Activated CD4-positive, alpha-beta T cell treated with anti-CD3 and anti-CD28 coated beads, Interleukin-2, amount 10 ng/mL, durations not matched to agents 24 days and 14 days (primary cell): Measurements from ENCODE around the gene FAR1. TPM values are rescaled to one million over a fixed set of nuclear protein-coding genes. Genes with fewer than 3 reads are reported as not detected.

Experiments used
- DNase-seq: peaks from one replicate; pipeline ENCODE4 v3.0.0; 2022
- H3K27ac Mint-ChIP-seq: one replicate; pipeline ENCODE4 v1.8.0; 2022; ENCODE audit warnings: mild to moderate bottlenecking, mixed read lengths
- H3K27me3 Mint-ChIP-seq: one replicate; pipeline ENCODE4 v1.8.0; 2022; ENCODE audit warnings: mixed read lengths
- H3K36me3 Mint-ChIP-seq: one replicate; pipeline ENCODE4 v1.8.0; 2022; ENCODE audit warnings: low read depth, mild to moderate bottlenecking, mixed read lengths
- H3K4me1 Mint-ChIP-seq: one replicate; pipeline ENCODE4 v1.8.0; 2021; ENCODE audit warnings: mixed read lengths
- H3K4me3 Mint-ChIP-seq: one replicate; pipeline ENCODE4 v1.8.0; 2022; ENCODE audit warnings: mild to moderate bottlenecking, moderate library complexity, mixed read lengths
- H3K9me3 Mint-ChIP-seq: one replicate; pipeline ENCODE4 v1.8.0; 2021; ENCODE audit warnings: mixed read lengths
- intact Hi-C: fragments of 100-400 bp; cut with micrococcal nuclease; formaldehyde crosslinking; loops from one replicate; pipeline ENCODE4 v1.15.1; 2023
- total RNA-seq: library from RNA; stranded (reverse); gene quantifications from 2 replicates; pipeline ENCODE4 v1.2.3, GENCODE V29; 2022

The FAR1 gene
- total RNA-seq, 1 donor from 2014 or later = 58.2 TPM

DNA sequence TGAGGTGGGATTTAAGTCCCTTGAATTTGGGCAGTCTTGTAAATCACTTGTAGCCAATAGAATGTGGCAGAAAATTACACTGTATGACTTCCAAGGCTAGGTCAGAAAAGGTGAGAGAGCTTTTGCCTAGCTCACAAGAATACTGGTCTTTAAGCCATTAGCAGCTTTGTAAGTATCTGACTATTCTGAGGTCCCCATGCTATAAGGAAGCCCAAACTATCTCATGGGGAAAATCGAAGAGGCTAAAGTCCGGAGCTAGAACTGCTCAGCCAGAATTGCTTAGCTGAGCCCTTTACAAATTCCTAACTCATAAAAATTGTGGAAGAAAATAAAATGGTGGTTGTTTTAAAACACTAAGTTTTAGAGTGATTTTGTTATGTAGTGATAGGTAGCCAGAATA is 13.0 kb downstream of the FAR1 start:
- no peak for DNase-seq
- peaks cover 12% of the 10 kb centered on the region for H3K4me1 Mint-ChIP-seq
- no peaks in the 10 kb centered on the region for H3K9me3 Mint-ChIP-seq
- H3K27me3 Mint-ChIP-seq = no peaks in the 10 kb centered on the region
- H3K4me3 Mint-ChIP-seq = no peak overlapping the region
- H3K27ac Mint-ChIP-seq = no peak overlapping the region
- H3K36me3 Mint-ChIP-seq = peaks cover 17% of the 10 kb centered on the region
- intact Hi-C loops = no loop called here

DNA sequence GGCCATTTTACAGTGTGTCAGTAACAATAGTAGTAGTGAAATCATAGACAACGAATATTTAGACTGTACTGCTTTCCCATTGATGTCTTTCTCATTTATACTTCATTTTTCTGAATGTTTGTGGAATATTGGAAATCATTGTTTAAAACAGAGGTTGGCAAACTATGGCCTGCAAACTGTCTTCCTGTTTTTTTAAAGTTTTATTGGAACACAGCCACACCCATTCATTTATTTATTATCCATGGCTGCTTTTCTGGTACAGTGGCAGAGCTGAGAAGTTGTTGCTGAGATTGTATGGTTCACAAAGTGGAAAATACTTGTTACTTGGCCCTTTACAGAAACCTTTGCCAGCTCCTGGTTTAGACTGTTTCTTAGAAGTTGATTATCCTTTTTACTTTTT is 13.7 kb downstream of the FAR1 start:
- no peak overlapping the region for H3K4me3 Mint-ChIP-seq
- H3K27me3 Mint-ChIP-seq = no peaks in the 10 kb centered on the region
- H3K27ac Mint-ChIP-seq = no peak overlapping the region
- no peak for DNase-seq
- H3K9me3 Mint-ChIP-seq = no peaks in the 10 kb centered on the region
- intact Hi-C loops = no loop called here
- H3K4me1 Mint-ChIP-seq = peaks cover 12% of the 10 kb centered on the region
- H3K36me3 Mint-ChIP-seq = peaks cover 17% of the 10 kb centered on the region

DNA sequence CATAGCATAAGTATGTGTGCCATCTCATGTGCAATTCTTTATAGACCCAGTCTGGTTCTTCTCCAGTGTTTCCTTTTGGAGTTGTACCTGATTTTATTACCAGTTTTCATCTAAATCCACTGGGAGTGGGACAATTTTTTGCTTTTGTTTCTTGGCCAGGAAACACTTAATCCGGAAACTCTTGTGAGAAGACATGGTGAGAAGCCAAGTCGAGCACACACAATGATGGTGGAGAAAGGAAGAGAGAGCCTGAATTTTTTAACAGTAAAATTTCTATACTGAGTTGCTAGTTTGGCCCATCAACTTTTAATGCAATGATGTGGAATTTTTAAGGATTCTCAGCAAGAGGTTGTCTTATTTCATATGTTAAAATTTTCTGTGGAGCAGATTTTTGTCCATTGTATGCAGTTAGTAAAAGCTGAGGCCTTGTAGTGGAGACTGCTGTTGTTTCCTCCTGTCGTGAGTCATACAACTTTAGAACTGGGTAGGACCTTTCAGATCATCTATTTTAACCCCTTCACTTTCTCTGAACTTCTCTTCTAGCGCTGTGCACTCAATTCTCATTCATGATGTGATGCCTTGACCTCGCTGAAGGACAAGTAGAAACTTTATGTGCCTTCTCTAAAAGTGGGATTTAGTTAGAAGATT is 17.1 kb downstream of the FAR1 start:
- DNase-seq = no peak
- Mint-ChIP-seq H3K4me1 (peaks cover 5% of the 10 kb centered on the region), H3K27me3 (no peaks in the 10 kb centered on the region), H3K4me3 (no peak overlapping the region), H3K36me3 (peaks cover 23% of the 10 kb centered on the region), H3K9me3 (peaks cover 8% of the 10 kb centered on the region), H3K27ac (no peak overlapping the region)
- intact Hi-C loops = no loop called here

DNA sequence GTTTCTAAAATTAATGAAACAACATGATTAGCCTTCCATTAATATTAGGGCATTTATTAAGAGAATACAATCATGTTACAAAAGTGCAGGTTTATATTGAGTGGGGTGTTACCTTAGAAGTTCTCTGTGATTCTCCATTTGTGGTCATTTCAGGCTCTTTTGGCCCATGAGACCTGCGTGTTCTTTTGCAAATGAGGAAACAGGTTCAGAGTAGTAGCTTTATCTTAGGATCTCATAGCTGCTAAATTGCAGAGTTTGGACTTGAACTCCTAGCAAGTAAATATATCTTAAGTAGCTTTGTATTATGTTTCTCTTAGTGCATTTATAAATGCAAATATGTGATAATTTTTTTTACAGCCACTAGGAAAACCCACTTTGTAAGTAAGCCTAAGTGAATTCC is 18.3 kb downstream of the FAR1 start:
- intact Hi-C loops = no loop called here
- Mint-ChIP-seq H3K36me3 (peaks cover 26% of the 10 kb centered on the region), H3K27me3 (no peaks in the 10 kb centered on the region), H3K27ac (no peak overlapping the region), H3K4me1 (peaks cover 2% of the 10 kb centered on the region), H3K4me3 (no peak overlapping the region), H3K9me3 (peaks cover 9% of the 10 kb centered on the region)
- DNase-seq = no peak

DNA sequence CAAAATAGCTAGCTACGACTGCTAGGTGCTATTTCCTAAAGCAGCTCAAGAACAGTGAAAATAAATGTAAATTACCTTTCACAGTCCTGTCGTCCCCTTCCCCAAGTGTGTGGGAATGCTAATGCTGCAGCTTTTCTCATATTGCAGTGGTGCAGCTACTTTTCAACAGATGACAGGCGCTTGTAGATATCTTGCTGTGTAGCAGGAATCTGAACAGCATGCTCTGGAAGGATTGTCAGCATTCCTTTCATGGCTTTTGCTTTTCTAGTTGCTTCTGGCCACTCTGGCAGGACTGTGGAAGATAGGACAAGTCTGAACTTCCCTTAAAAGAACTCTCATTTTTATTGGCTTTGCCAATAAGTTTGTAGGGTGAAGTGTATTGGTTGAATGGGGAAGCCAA is 18.8 kb downstream of the FAR1 start:
- no peak overlapping the region for H3K4me3 Mint-ChIP-seq
- H3K9me3 Mint-ChIP-seq = peaks cover 9% of the 10 kb centered on the region
- DNase-seq = no peak
- H3K4me1 Mint-ChIP-seq = peaks cover 2% of the 10 kb centered on the region
- no peak overlapping the region for H3K27ac Mint-ChIP-seq
- intact Hi-C loops = no loop called here
- H3K27me3 Mint-ChIP-seq = no peaks in the 10 kb centered on the region
- peaks cover 26% of the 10 kb centered on the region for H3K36me3 Mint-ChIP-seq

DNA sequence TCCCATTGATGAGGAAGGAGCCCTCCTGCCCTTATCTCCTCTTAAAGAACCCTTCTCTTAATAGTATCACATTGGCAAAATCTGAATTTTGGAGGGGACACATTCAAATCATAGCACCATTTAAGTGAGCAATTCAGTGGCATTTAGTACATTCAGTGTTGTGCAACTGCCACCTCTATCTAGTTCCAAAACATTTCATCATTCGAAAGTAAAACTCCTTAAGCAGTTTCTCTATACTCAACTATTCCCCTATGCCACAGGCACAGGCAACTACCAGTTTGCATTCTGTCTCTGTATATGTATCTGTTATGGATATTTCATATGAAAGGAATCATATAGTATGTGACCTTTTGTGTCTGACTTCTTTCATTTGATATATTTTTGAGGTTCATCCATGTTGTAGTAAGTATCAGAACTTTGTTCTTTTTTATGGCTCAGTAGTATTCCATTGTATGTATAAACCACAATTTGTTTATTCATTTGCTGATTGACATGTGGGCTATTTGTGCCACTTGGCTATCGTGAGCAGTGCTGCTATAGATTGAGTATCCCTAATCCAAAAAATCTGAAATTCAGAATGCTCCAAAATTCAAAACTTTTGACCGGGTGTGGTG is 22.9 kb downstream of the FAR1 start:
- Mint-ChIP-seq H3K27ac (no peak overlapping the region), H3K4me1 (peaks cover 6% of the 10 kb centered on the region), H3K9me3 (peaks cover 9% of the 10 kb centered on the region), H3K4me3 (no peak overlapping the region), H3K36me3 (peaks cover 29% of the 10 kb centered on the region), H3K27me3 (no peaks in the 10 kb centered on the region)
- no peak for DNase-seq
- intact Hi-C loops = no loop called here

DNA sequence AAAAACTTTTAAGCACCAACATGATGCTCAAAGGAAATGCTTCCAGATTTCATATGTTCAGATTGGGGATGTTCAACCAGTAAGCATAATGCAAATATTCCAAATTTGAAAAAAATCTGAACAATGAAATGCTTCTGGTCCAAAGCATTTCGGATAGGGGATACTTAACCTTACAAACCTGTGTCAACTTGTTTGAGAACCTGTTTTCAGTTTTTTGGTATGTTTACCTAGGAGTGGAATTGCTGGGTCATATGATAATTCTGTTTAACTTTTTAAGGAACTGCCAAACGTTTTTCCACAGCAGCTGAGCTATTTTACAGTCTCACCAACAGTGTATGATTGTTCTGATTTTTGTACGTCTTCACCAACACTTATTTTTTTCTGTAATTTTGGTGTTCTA is 23.7 kb downstream of the FAR1 start:
- peaks cover 6% of the 10 kb centered on the region for H3K4me1 Mint-ChIP-seq
- peaks cover 9% of the 10 kb centered on the region for H3K9me3 Mint-ChIP-seq
- H3K36me3 Mint-ChIP-seq = peaks cover 29% of the 10 kb centered on the region
- H3K4me3 Mint-ChIP-seq = no peak overlapping the region
- intact Hi-C loops = no loop called here
- no peak for DNase-seq
- no peaks in the 10 kb centered on the region for H3K27me3 Mint-ChIP-seq
- no peak overlapping the region for H3K27ac Mint-ChIP-seq

DNA sequence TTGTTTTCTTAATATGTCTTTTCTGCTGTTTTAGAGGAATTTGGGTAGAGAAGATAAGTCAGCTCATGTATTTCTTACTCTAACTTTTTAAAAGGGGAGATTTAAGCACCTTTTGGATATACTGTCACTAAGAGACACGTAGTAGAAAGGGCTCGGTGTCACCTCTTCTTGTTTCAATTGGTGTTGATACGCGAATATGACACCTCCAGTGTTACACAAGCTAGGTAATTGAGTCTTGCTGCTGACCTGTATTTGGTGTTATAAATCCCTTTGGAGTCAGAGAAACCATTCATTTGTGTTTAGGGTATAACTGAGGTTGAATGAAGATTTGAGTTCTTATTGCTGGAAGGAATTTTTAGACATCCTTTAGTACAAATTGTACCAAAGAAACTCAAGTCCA is 25.6 kb downstream of the FAR1 start:
- intact Hi-C loops = no loop called here
- Mint-ChIP-seq H3K36me3 (peaks cover 41% of the 10 kb centered on the region), H3K4me1 (peaks cover 6% of the 10 kb centered on the region), H3K27me3 (no peaks in the 10 kb centered on the region), H3K9me3 (peaks cover 8% of the 10 kb centered on the region), H3K4me3 (no peak overlapping the region), H3K27ac (no peak overlapping the region)
- DNase-seq = no peak

DNA sequence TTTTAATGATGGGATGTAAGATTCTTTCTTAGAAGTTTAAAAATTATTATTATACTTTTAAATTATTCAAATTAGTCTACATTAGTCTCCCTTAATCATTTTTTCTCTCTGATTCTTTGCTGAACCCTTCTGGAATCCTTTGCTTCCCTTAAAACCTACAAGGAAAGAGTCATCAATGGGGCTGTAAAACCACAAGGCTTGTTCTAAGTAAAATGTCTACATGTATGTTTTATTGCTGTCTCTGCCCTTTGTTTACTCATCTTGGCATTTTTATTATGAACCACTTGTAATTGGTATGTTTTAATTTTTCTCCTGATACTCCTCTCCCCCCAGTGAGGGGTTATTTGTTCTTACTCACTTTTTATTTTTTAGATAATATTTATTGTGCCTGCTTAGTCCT is 27.4 kb downstream of the FAR1 start:
- Mint-ChIP-seq H3K27me3 (no peaks in the 10 kb centered on the region), H3K4me1 (peaks cover 5% of the 10 kb centered on the region), H3K27ac (no peak overlapping the region), H3K4me3 (no peak overlapping the region), H3K9me3 (no peaks in the 10 kb centered on the region), H3K36me3 (peaks cover 32% of the 10 kb centered on the region)
- intact Hi-C loops = no loop called here
- no peak for DNase-seq

DNA sequence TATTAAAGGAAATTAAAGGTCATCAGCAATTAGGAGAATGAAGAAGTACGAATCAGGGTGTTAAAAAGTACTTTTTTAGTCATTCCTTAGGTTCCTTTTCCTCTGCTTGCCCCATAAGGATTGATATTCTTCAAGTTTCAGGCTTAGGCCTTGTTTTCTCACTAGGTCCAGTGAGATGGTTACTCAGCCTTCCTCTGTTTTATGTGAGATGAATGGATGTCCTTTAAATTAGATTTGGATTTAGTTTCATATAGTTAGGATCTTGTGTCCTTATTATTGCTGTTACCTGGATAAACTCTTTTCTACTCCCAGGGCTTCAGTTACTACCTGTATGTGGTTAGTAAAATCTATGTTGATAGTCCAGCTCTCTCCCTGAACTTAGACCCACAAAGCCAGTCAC is 29.2 kb downstream of the FAR1 start:
- H3K4me3 Mint-ChIP-seq = no peak overlapping the region
- no peak for DNase-seq
- H3K27me3 Mint-ChIP-seq = no peaks in the 10 kb centered on the region
- intact Hi-C loops = no loop called here
- H3K9me3 Mint-ChIP-seq = no peaks in the 10 kb centered on the region
- H3K27ac Mint-ChIP-seq = no peak overlapping the region
- H3K36me3 Mint-ChIP-seq = peaks cover 38% of the 10 kb centered on the region
- peaks cover 5% of the 10 kb centered on the region for H3K4me1 Mint-ChIP-seq

DNA sequence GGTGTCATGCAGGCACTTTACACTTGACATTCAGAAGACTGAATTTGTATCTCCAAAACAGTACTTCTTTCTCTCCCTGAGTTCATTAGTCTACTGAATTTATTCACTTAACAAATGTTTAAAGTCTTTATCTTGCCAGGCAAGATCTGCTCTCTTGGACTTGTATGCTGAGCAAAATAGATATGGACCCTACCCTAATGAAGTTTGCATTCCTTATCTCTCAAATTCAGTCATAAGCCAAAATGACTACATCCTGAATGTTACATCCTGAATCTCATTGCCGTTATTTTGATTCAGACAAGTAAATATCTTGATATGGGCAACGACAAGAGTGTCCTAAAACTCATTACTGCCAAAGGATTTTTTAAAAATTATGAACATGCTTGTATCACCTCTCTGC is 29.7 kb downstream of the FAR1 start:
- intact Hi-C loops = no loop called here
- no peaks in the 10 kb centered on the region for H3K27me3 Mint-ChIP-seq
- no peak overlapping the region for H3K27ac Mint-ChIP-seq
- H3K4me3 Mint-ChIP-seq = no peak overlapping the region
- no peaks in the 10 kb centered on the region for H3K9me3 Mint-ChIP-seq
- no peak for DNase-seq
- H3K4me1 Mint-ChIP-seq = peaks cover 3% of the 10 kb centered on the region
- peaks cover 41% of the 10 kb centered on the region for H3K36me3 Mint-ChIP-seq

DNA sequence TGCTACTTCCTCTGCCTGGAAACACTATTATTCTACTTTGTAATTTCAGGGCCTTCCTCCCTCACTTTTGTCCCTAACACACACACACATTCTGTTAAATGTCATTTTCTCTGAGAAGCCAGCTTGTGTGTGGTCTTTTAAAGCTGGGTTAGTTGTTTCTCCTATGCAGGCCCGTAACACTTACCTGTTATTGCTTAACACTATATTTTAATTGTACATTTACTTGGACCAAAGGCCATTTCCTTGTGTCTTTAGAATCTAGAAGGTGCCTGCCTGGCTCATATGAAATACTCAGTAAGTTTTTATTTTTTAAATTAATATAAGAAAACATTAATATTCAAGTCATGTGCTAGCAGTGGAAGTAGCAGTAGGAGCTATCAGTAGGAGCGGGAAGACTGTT is 30.6 kb downstream of the FAR1 start:
- H3K27ac Mint-ChIP-seq = no peak overlapping the region
- peaks cover 2% of the 10 kb centered on the region for H3K9me3 Mint-ChIP-seq
- no peak for DNase-seq
- H3K4me1 Mint-ChIP-seq = no peaks in the 10 kb centered on the region
- no peaks in the 10 kb centered on the region for H3K27me3 Mint-ChIP-seq
- peaks cover 46% of the 10 kb centered on the region for H3K36me3 Mint-ChIP-seq
- no peak overlapping the region for H3K4me3 Mint-ChIP-seq
- intact Hi-C loops = no loop called here

DNA sequence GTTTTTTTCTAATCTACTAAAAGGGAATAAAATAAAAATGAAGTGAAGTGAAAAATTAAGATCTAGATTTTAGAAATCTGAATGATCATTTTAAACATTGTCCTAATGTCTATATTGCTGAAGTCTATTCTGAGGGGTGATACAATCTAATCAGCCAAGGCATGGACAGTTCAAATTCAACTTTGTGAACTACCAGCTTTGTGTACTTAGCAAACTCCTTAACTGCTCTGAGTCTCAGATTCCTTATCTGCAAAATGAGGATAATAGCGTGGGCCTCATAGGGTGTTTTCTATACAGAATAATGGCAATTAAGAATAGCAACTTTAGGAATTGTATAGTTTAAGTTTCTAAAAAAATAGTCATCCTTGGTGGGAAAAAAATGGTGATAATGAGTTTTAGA is 31.4 kb downstream of the FAR1 start:
- no peaks in the 10 kb centered on the region for H3K27me3 Mint-ChIP-seq
- H3K4me1 Mint-ChIP-seq = no peaks in the 10 kb centered on the region
- H3K9me3 Mint-ChIP-seq = peaks cover 3% of the 10 kb centered on the region
- no peak overlapping the region for H3K4me3 Mint-ChIP-seq
- intact Hi-C loops = no loop called here
- H3K36me3 Mint-ChIP-seq = peaks cover 45% of the 10 kb centered on the region
- H3K27ac Mint-ChIP-seq = no peak overlapping the region
- DNase-seq = no peak

DNA sequence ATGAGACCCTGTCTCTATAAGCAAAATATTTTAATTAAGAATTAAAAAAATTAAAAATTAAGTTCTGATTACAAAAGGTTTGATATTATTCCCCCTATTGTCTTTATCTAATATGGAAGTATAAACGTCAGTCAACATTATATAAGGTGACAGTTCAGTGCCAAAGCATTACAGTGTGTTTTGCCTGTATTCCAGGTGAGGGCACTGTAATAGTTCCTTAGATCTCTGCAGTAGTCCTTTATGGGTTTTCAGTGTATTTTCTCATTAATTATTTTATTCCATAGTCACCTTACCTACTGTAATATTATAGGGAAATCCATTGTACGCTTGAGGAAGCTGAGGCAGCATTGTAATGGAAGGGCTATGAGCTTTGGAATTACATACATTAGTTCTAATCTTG is 33.0 kb downstream of the FAR1 start:
- Mint-ChIP-seq H3K4me3 (no peak overlapping the region), H3K4me1 (no peaks in the 10 kb centered on the region), H3K9me3 (peaks cover 3% of the 10 kb centered on the region), H3K36me3 (peaks cover 38% of the 10 kb centered on the region), H3K27ac (no peak overlapping the region), H3K27me3 (no peaks in the 10 kb centered on the region)
- no peak for DNase-seq
- intact Hi-C loops = no loop called here

DNA sequence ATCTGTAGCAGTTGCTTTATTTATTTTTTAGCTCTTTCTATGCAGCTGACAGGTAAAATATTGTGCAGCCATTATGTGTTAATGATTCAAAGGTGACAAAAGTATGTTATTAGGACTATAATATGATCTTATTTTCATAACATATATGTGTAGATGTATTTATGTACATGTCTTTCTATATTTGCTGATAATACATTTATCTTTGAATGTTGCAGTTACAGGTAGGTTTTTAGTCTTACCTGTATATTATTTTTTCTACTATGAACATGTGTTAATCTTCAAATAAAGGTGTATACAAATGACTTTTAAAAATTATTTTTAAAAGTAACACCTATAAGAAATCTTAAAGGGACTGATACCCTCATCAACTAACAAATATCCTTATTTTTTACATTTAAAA is 33.6 kb downstream of the FAR1 start:
- Mint-ChIP-seq H3K9me3 (peaks cover 3% of the 10 kb centered on the region), H3K4me1 (no peaks in the 10 kb centered on the region), H3K36me3 (peaks cover 40% of the 10 kb centered on the region), H3K27ac (no peak overlapping the region), H3K27me3 (no peaks in the 10 kb centered on the region), H3K4me3 (no peak overlapping the region)
- DNase-seq = no peak
- intact Hi-C loops = no loop called here
